GM12878 (cell line): ENCODE data around the gene MEDAG. TPM values are rescaled to one million over a fixed set of nuclear protein-coding genes. Genes with fewer than 3 reads are reported as not detected.

Source experiments
- ATAC-seq: fragments of 200-7000 bp; cut with Tn5 transposase; 3 replicates; pipeline ENCODE4 v1.9.1; 2020; ENCODE audit warnings: mild to moderate bottlenecking, moderate library complexity
- BruUV-seq: library from RNA; stranded (reverse); fragments of 400-500 nt; replicated peaks from 2 replicates; lab custom pipeline; 2021; lab: Mats Ljungman, UMichigan
- CTCF ChIA-PET: fragments of 300-600 bp; sonication (Branson Sonifier 250); formaldehyde crosslinking; extraction: SDS; loops from one replicate; lab custom pipeline; 2021; ENCODE audit warnings: inconsistent platforms; lab: Yijun Ruan, JAX
- POLR2A ChIA-PET: fragments of 350-600 bp; formaldehyde crosslinking; extraction: SDS; loops from one replicate; lab custom pipeline; 2021; ENCODE audit warnings: inconsistent platforms; lab: Charles Lee
- RAD21 ChIA-PET: fragments of 300-600 bp; sonication (Branson Sonifier 250); formaldehyde crosslinking; loops from one replicate; lab custom pipeline; 2023; ENCODE audit warnings: antibody characterized with exemption; ENCODE audit not compliant: unreplicated experiment; lab: Charles Lee
- SMC1A ChIA-PET: fragments of 300-600 bp; sonication (Branson Sonifier 250); formaldehyde crosslinking; loops from one replicate; lab custom pipeline; 2023; ENCODE audit not compliant: unreplicated experiment, uncharacterized antibody; lab: Charles Lee
- DNase-seq: peaks from one replicate; pipeline ENCODE4 v3.0.0-alpha.2; 2011; ENCODE audit warnings: low read depth, low spot score
- FAIRE-seq: peaks from 3 replicates; lab custom pipeline; 2011; peaks lifted over from hg19 to GRCh38; lab: Jason Lieb, UNC
- H2AFZ ChIP-seq: 2 replicates; pipeline ENCODE4 v1.6.0; 2011; ENCODE audit warnings: low read depth, low read length, control low read depth; ENCODE audit not compliant: control insufficient read depth
- H3K27ac ChIP-seq: 2 replicates; pipeline ENCODE4 v1.5.1; 2011; ENCODE audit warnings: control low read depth; ENCODE audit not compliant: control insufficient read depth, insufficient read depth
- H3K27me3 ChIP-seq, 2 experiments: replicated peaks in 1 of 2; 2 replicates each; pipeline versions ENCODE4 v1.6.0 to v1.6.1; 2011; ENCODE audit warnings: low read length in 1 of 2; ENCODE audit not compliant: control insufficient read depth in 2 of 2, insufficient read depth in 2 of 2
- H3K36me3 ChIP-seq, 2 experiments: 2 replicates each; pipeline ENCODE4 v1.5.1; 2011; ENCODE audit warnings: low read length in 1 of 2; ENCODE audit not compliant: control insufficient read depth in 2 of 2, insufficient read depth in 2 of 2
- H3K4me1 ChIP-seq: 2 replicates; pipeline ENCODE4 v1.6.1; 2011; ENCODE audit warnings: mild to moderate bottlenecking, low read length, moderate library complexity, mixed read lengths; ENCODE audit not compliant: control insufficient read depth, insufficient read depth
- H3K4me2 ChIP-seq: 2 replicates; pipeline ENCODE4 v1.6.0; 2011; ENCODE audit warnings: control low read depth; ENCODE audit not compliant: control insufficient read depth, insufficient read depth
- H3K4me3 ChIP-seq: fragments of 200-600 bp; sonication (generic); 2 replicates; pipeline ENCODE4 v1.5.1; 2016
- H3K79me2 ChIP-seq: 2 replicates; pipeline ENCODE4 v1.6.0; 2011; ENCODE audit warnings: low read length; ENCODE audit not compliant: control insufficient read depth, insufficient read depth
- H3K9ac ChIP-seq: 2 replicates; pipeline ENCODE4 v1.8.0; 2011; ENCODE audit warnings: low read length, control low read depth, mixed read lengths; ENCODE audit not compliant: control insufficient read depth, insufficient read depth
- H3K9me3 ChIP-seq: replicated peaks from 3 replicates; pipeline ENCODE4 v1.5.1; 2011; ENCODE audit warnings: mild to moderate bottlenecking, low read length; ENCODE audit not compliant: control insufficient read depth, insufficient read depth
- H4K20me1 ChIP-seq: 2 replicates; pipeline ENCODE4 v1.6.0; 2011; ENCODE audit not compliant: control insufficient read depth, insufficient read depth
- BCLAF1 ChIP-seq: fragments of 450-650 bp; IDR thresholded peaks from 2 replicates; pipeline ENCODE4 v1.6.1; 2017; ENCODE audit warnings: antibody characterized with exemption, mild to moderate bottlenecking, moderate library complexity
- CEBPZ ChIP-seq: fragments of 150-350 bp; IDR thresholded peaks from 2 replicates; pipeline ENCODE4 v1.6.1; 2016; ENCODE audit warnings: low read depth, low read length
- CHD2 ChIP-seq: IDR thresholded peaks from 2 replicates; pipeline ENCODE4 v1.6.1; 2011; ENCODE audit warnings: low read depth, low read length, improper control_type of control experiment, borderline replicate concordance
- CUX1 ChIP-seq: IDR thresholded peaks from 2 replicates; pipeline ENCODE4 v1.6.1; 2012; ENCODE audit warnings: improper control_type of control experiment, low read depth, low read length; ENCODE audit not compliant: insufficient replicate concordance
- E4F1 ChIP-seq: fragments of 450-650 bp; IDR thresholded peaks from 2 replicates; pipeline ENCODE4 v1.6.1; 2018; ENCODE audit warnings: borderline replicate concordance, mild to moderate bottlenecking; ENCODE audit not compliant: partially characterized antibody
- POLR2AphosphoS2 ChIP-seq: IDR thresholded peaks from 2 replicates; pipeline ENCODE4 v1.6.1; 2011; ENCODE audit warnings: low read depth, mild to moderate bottlenecking, low read length, improper control_type of control experiment, moderate library complexity
- SIN3A ChIP-seq: IDR thresholded peaks from 2 replicates; pipeline ENCODE4 v1.6.1; 2012; ENCODE audit warnings: low read depth, low read length, improper control_type of control experiment
- SRF ChIP-seq, 2 experiments: IDR thresholded peaks; 2 replicates each; pipeline ENCODE4 v1.6.1; 2011; ENCODE audit warnings: low read depth in 2 of 2, low read length in 2 of 2, mild to moderate bottlenecking in 1 of 2, moderate library complexity in 1 of 2
- WGBS: methylation state at CpG from one replicate; pipeline ENCODE4 v1.1.6; 2016; ENCODE audit warnings: low lambda C conversion rate; ENCODE audit not compliant: insufficient replicate concordance, insufficient coverage; ENCODE audit errors: missing lambda C conversion rate; 5-methylcytosine and 5-hydroxymethylcytosine counted together
- in situ Hi-C: fragments of 300-500 bp; cut with MboI; formaldehyde crosslinking; loops from 9 replicates; pipeline ENCODE4 v1.14.3; 2018; ENCODE audit warnings: mixed read lengths
- intact Hi-C: fragments of 100-400 bp; cut with micrococcal nuclease; formaldehyde crosslinking; loops from one replicate; pipeline ENCODE4 v1.14.2; 2022; ENCODE audit not compliant: unreplicated experiment
- polyA plus RNA-seq, 11 experiments: library from polyadenylated mRNA; depleted of rRNA in 4 of 11; unstranded in 6 of 11; stranded (reverse) in 5 of 11; fragments of >200 nt; fragmentation: Nextera tagmentation in 4 of 11; fragmentation: Illumina TruSeq in 1 of 11; extraction: Ambion mirVana in 4 of 11; extraction: Trizol in 1 of 11; gene quantifications; 1 replicate in 1 of 11; 2 replicates in 10 of 11; pipeline versions ENCODE4 v1.2.1 to v1.2.3, GENCODE V29; 2011 to 2016; ENCODE audit warnings: inconsistent platforms in 2 of 11, missing spikeins in 2 of 11, low read depth in 1 of 11
- total RNA-seq, 4 experiments: library from RNA; depleted of rRNA in 3 of 4; stranded (reverse); fragments of >200 nt in 3 of 4; fragmentation: Illumina TruSeq in 1 of 4; extraction: Trizol in 1 of 4; gene quantifications; 2 replicates each; pipeline versions ENCODE4 v1.2.1 to v1.2.3, GENCODE V29; 2013 to 2021

Gene MEDAG
- total and polyA plus RNA-seq, 10 of the 15 experiments (the other 5 are each of a cell fraction or from before 2014, with no cell fraction given) = 0.03 TPM; not detected in 9

- 0% methylated on average over 1 of the region's 1 CpG for WGBS
These were observed 59.3 kb downstream of the MEDAG start for GRCh38 chr13:30965380-30965779.

More at GRCh38 chr13:30965380-30965779, 59.3 kb downstream of the MEDAG start:
- CTCF ChIA-PET = interaction anchor here (1.7 kb wide), 1 partner anchor 14 kb away, joined by 3 read pairs; no protein-coding TSS in a partner anchor
- Histone ChIP-seq H3K9ac (no peak overlapping the region), H3K4me3 (no peak overlapping the region), H3K27me3 (no peaks in the 10 kb centered on the region), H3K4me1 (no peaks in the 10 kb centered on the region), H3K79me2 (no peaks in the 10 kb centered on the region), H2AFZ (no peak overlapping the region), H3K36me3 (no peaks in the 10 kb centered on the region)
- in situ Hi-C loops = no loop called here
- SMC1A ChIA-PET = no interaction called here
- RAD21 ChIA-PET = no interaction called here
- POLR2A ChIA-PET = no interaction called here
- DNase-seq = no peak
- TF ChIP-seq CHD2 = no peak
- TF ChIP-seq CUX1 = no peak
- TF ChIP-seq E4F1 = no peak
- no peak for TF ChIP-seq BCLAF1
- no peak for TF ChIP-seq SRF (IDR thresholded peaks at IDR 0.05; ENCODE audit: low read depth in 2 of 2, low read length in 2 of 2)
- no peak for TF ChIP-seq SIN3A
- TF ChIP-seq CEBPZ = no peak
- no peak for TF ChIP-seq POLR2AphosphoS2
- TF ChIP-seq, all 136 proteins: peak for 0
- intact Hi-C loops = no loop called here
- Histone ChIP-seq H3K27ac (no peak overlapping the region), H3K9me3 (no peaks in the 10 kb centered on the region), H3K4me2 (no peak overlapping the region), H4K20me1 (no peaks in the 10 kb centered on the region)
- no TSS peak for BruUV-seq
- FAIRE-seq = no peak
- no peak for ATAC-seq
